A549 (cell line): ENCODE data around the gene DNMT3A. TPM values are rescaled to one million over a fixed set of nuclear protein-coding genes. Genes with fewer than 3 reads are reported as not detected.

ENCODE experiments used
- ATAC-seq, 2 experiments: fragments of 200-7000 bp in 1 of 2; fragments of >200 bp in 1 of 2; cut with Nextera tagmentation in 1 of 2; cut with Tn5 transposase in 1 of 2; 3 replicates each; pipeline versions ENCODE4 v1.8.0 to v1.9.1; 2018 to 2020; ENCODE audit warnings: mild to moderate bottlenecking in 1 of 2, moderate library complexity in 1 of 2
- CTCF ChIA-PET: fragments of 300-600 bp; sonication (Branson Sonifier 250); formaldehyde crosslinking; extraction: SDS; loops from one replicate; lab custom pipeline; 2021; ENCODE audit warnings: antibody characterized with exemption, inconsistent platforms; lab: Yijun Ruan, JAX
- POLR2A ChIA-PET: fragments of 350-600 bp; formaldehyde crosslinking; extraction: SDS; loops from one replicate; lab custom pipeline; 2021; ENCODE audit warnings: antibody characterized with exemption, inconsistent platforms; lab: Yijun Ruan, JAX
- DNase-seq, 2 experiments: peaks; one replicate each; pipeline versions ENCODE4 v3.0.0 to v3.0.0-alpha.2; 2011 to 2016; ENCODE audit warnings: low read depth in 1 of 2, low spot score in 1 of 2
- FAIRE-seq: peaks from 2 replicates; lab custom pipeline; 2011; peaks lifted over from hg19 to GRCh38; lab: Jason Lieb, UNC
- H3K27ac ChIP-seq, 2 experiments: fragments of >200 bp; sonication (Bioruptor Twin); formaldehyde crosslinking; 3 replicates each; pipeline ENCODE4 v1.5.1; 2016 to 2017
- H3K4me1 ChIP-seq: fragments of >200 bp; sonication (Bioruptor Twin); formaldehyde crosslinking; 3 replicates; pipeline ENCODE4 v1.6.1; 2016
- H3K4me2 ChIP-seq: fragments of >200 bp; sonication (Bioruptor Twin); formaldehyde crosslinking; 3 replicates; pipeline ENCODE4 v1.6.1; 2016
- H3K4me3 ChIP-seq: fragments of >200 bp; sonication (Bioruptor Twin); formaldehyde crosslinking; 3 replicates; pipeline ENCODE4 v1.5.1; 2016
- H3K9me3 ChIP-seq: fragments of >200 bp; sonication (Bioruptor Twin); formaldehyde crosslinking; 3 replicates; pipeline ENCODE4 v1.6.1; 2016
- ATOH8 ChIP-seq: fragments of 250-450 bp; sonication (Bioruptor Pico); IDR thresholded peaks from 2 replicates; pipeline ENCODE4 v1.5.0; 2020; ENCODE audit warnings: low read depth, mild to moderate bottlenecking, moderate library complexity
- CBX2 ChIP-seq: fragments of 200-600 bp; sonication (generic); IDR thresholded peaks from 2 replicates; pipeline ENCODE4 v1.6.1; 2016; ENCODE audit warnings: low read depth, mild to moderate bottlenecking, borderline replicate concordance
- CBX8 ChIP-seq: fragments of 200-600 bp; sonication (generic); IDR thresholded peaks from 2 replicates; pipeline ENCODE4 v1.6.1; 2016
- E2F6 ChIP-seq: IDR thresholded peaks from 2 replicates; pipeline ENCODE4 v1.6.1; 2012; ENCODE audit warnings: low read depth, borderline replicate concordance
- EHF ChIP-seq: fragments of 250-450 bp; sonication (Bioruptor Pico); IDR thresholded peaks from 2 replicates; pipeline ENCODE4 v1.5.0; 2020; ENCODE audit warnings: mild to moderate bottlenecking
- EHMT2 ChIP-seq: fragments of 200-600 bp; sonication (generic); IDR thresholded peaks from 2 replicates; pipeline ENCODE4 v1.6.1; 2016; ENCODE audit warnings: antibody characterized with exemption, low read depth, mild to moderate bottlenecking, moderate library complexity
- FOSL2 ChIP-seq, 2 experiments: fragments of 450-650 bp in 1 of 2; fragments of >200 bp in 1 of 2; sonication (Bioruptor Twin) in 1 of 2; formaldehyde crosslinking; IDR thresholded peaks; 2 replicates each; pipeline versions ENCODE4 v1.5.0 to v1.6.1; 2016 to 2020; ENCODE audit warnings: mild to moderate bottlenecking in 1 of 2, moderate library complexity in 1 of 2
- GATA3 ChIP-seq: IDR thresholded peaks from 2 replicates; pipeline ENCODE4 v1.6.1; 2012; ENCODE audit warnings: borderline replicate concordance
- HDAC2 ChIP-seq: fragments of 200-600 bp; sonication (generic); IDR thresholded peaks from 2 replicates; pipeline ENCODE4 v1.6.1; 2016
- HEYL ChIP-seq: fragments of 250-450 bp; sonication (Bioruptor Pico); IDR thresholded peaks from 2 replicates; pipeline ENCODE4 v1.8.0; 2021; ENCODE audit warnings: mild to moderate bottlenecking, moderate library complexity
- JUNB ChIP-seq: fragments of >200 bp; sonication (Bioruptor Twin); formaldehyde crosslinking; IDR thresholded peaks from 2 replicates; pipeline ENCODE4 v1.6.1; 2016
- KDM5A ChIP-seq: fragments of 200-600 bp; sonication (generic); IDR thresholded peaks from 2 replicates; pipeline ENCODE4 v1.6.1; 2016; ENCODE audit warnings: antibody characterized with exemption, mild to moderate bottlenecking
- PHF8 ChIP-seq: fragments of 200-600 bp; sonication (generic); IDR thresholded peaks from 2 replicates; pipeline ENCODE4 v1.6.1; 2016; ENCODE audit warnings: low read depth, mild to moderate bottlenecking, antibody characterized with exemption, moderate library complexity, borderline replicate concordance
- POLR2A ChIP-seq: IDR thresholded peaks from 2 replicates; pipeline ENCODE4 v1.6.1; 2012; ENCODE audit warnings: mild to moderate bottlenecking, low read length
- USF2 ChIP-seq: fragments of 450-650 bp; IDR thresholded peaks from 2 replicates; pipeline ENCODE4 v1.6.1; 2014; ENCODE audit warnings: antibody characterized with exemption
- WGBS: methylation state at CpG from one replicate; pipeline ENCODE4 v1.1.6; 2017; ENCODE audit errors: missing lambda C conversion rate; 5-methylcytosine and 5-hydroxymethylcytosine counted together
- polyA plus RNA-seq, 4 experiments: library from polyadenylated mRNA; depleted of rRNA in 3 of 4; stranded (reverse); fragments of >200 nt; fragmentation: RNase III in 1 of 4; extraction: RNeasy Plus Mini Kit Qiagen cat#74134 plus additional on column Dnase treatment in 1 of 4; gene quantifications; 2 replicates in 3 of 4; 3 replicates in 1 of 4; pipeline ENCODE4 v1.2.3, GENCODE V29; 2011 to 2017
- TF ChIP-seq, protein P1 (sequence below): IDR thresholded peaks from 2 replicates; pipeline ENCODE4 v1.6.1; 2012
- TF ChIP-seq, protein P2 (sequence below): fragments of >200 bp; sonication (Bioruptor Twin); formaldehyde crosslinking; IDR thresholded peaks from 3 replicates; pipeline ENCODE4 v1.6.1; 2016

Gene DNMT3A
- polyA plus RNA-seq, 2 of the 4 experiments (the other 2 are of a cell fraction): 4.4 to 11.9 TPM

DNA sequence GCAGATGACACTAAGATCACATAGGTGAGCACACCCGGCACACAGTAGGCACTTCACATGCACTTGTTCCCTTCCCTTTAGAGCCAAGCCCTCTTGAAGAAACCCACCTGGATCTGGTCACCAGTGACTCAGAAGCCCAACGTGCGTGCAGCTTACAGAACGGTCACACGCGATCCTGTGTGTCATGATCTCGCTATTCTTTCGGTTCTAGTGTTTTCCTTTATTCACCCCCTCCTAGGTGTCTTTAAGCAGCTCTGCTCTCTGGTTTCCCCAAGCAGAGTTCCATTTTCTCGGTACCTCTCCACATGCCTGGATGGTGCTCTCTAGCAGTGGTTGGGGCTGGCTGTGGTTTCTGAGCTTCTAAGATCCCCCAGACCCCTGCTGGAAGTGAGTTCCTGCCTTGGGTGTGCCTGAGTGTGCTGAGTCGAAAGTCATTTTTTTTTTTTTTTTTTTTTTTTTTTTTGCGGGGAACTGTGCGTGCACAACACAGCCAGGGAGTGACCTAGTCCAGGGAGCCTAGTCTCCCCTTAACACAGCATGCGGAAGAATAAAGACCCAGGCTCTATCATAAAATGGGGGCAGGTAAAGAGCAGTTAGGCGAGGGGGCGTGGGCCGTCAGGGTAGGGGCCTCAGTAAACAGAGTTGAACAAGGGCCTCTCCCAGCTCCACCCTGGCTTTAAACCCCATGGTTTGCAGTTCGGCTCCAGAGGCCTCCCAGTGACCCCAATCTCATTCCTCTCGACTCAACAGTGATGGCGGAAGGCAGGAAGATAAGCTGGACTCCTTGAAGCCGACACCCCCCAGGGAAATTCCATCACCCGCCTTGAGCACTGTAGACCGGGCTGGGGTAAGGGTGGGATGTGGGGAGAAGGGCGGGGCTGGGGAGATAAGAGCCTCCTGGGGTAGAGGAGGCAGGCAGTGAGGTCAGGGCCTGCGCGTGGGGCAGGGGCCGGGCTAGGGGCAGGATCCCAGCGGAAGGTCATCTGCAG lies 29.8 kb upstream of the DNMT3A start (continued):
- no peak for TF ChIP-seq ATOH8 (CRISPR knock-in tag)
- TF ChIP-seq EHF (CRISPR knock-in tag): no peak
- TF ChIP-seq FOSL2 (IDR thresholded peaks at IDR 0.05): no peak
- TF ChIP-seq FOSL2 (CRISPR knock-in tag; IDR thresholded peaks at IDR 0.05): no peak

GRCh38 chr2:25369876-25370275 lies 28.2 kb upstream of the DNMT3A start:
- Histone ChIP-seq H3K9me3 (no peaks in the 10 kb centered on the region), H3K4me2 (no peak overlapping the region), H3K4me3 (no peak overlapping the region), H3K27ac (no peak overlapping the region), H3K4me1 (no peaks in the 10 kb centered on the region)
- CTCF ChIA-PET: interaction anchor here (2.8 to 4.6 kb wide), 2 partner anchors 8 to 12 kb away, joined by 10 to 39 read pairs; no protein-coding TSS in a partner anchor
- ATAC-seq: no peak
- TF ChIP-seq EHMT2: no peak
- no peak for TF ChIP-seq GATA3
- TF ChIP-seq E2F6: no peak
- no peak for TF ChIP-seq JUNB
- no peak for TF ChIP-seq CBX2
- TF ChIP-seq HEYL (CRISPR knock-in tag): no peak
- no peak for TF ChIP-seq CBX8
- no peak for TF ChIP-seq FOSL2 (IDR thresholded peaks at IDR 0.05)
- no peak for TF ChIP-seq FOSL2 (CRISPR knock-in tag; IDR thresholded peaks at IDR 0.05)
- TF ChIP-seq USF2: no peak
- TF ChIP-seq, protein P1, sequence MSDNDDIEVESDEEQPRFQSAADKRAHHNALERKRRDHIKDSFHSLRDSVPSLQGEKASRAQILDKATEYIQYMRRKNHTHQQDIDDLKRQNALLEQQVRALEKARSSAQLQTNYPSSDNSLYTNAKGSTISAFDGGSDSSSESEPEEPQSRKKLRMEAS: no peak
- no peak for TF ChIP-seq KDM5A
- FAIRE-seq: no peak
- 83% methylated on average over 5 of the region's 5 CpGs for WGBS
- POLR2A ChIA-PET: no interaction called here
- no peak for DNase-seq

- Histone ChIP-seq H3K4me2 (no peak overlapping the region), H3K9me3 (no peaks in the 10 kb centered on the region), H3K4me3 (no peak overlapping the region), H3K27ac (no peak overlapping the region), H3K4me1 (no peaks in the 10 kb centered on the region)
- TF ChIP-seq PHF8 (no peak), HDAC2 (no peak), CBX2 (no peak), POLR2A (no peak)
- TF ChIP-seq, protein P2, sequence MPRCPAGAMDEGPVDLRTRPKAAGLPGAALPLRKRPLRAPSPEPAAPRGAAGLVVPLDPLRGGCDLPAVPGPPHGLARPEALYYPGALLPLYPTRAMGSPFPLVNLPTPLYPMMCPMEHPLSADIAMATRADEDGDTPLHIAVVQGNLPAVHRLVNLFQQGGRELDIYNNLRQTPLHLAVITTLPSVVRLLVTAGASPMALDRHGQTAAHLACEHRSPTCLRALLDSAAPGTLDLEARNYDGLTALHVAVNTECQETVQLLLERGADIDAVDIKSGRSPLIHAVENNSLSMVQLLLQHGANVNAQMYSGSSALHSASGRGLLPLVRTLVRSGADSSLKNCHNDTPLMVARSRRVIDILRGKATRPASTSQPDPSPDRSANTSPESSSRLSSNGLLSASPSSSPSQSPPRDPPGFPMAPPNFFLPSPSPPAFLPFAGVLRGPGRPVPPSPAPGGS: no peak
- CTCF ChIA-PET: interaction anchor here (0.6 to 2.8 kb wide), 5 partner anchors 8 to 473 kb away, joined by 3 to 10 read pairs (median 4); partner anchors contain the start of gene DNMT3A
- POLR2A ChIA-PET: interaction anchor here (0.6 kb wide), 1 partner anchor 603 kb away, joined by 4 read pairs; no protein-coding TSS in a partner anchor
- no peak for ATAC-seq
- FAIRE-seq: no peak
- DNase-seq: no peak
- WGBS: 62% methylated on average over 4 of the region's 4 CpGs
Measured at GRCh38 chr2:25369439-25369838, 27.7 kb upstream of the DNMT3A start.
